Right lobe of liver (tissue), 6 donors: Measurements from ENCODE around the gene OBSCN. TPM values are rescaled to one million over a fixed set of nuclear protein-coding genes. Genes with fewer than 3 reads are reported as not detected.

Source experiments
- ATAC-seq, 4 donors: fragments of 200-7000 bp; cut with Tn5 transposase; one replicate each; pipeline ENCODE4 v1.9.1; 2020; ENCODE audit warnings: mild to moderate bottlenecking in 4 of 4, moderate library complexity in 4 of 4
- DNase-seq, 3 donors: peaks; one replicate each; pipeline ENCODE4 v3.0.0-alpha.2; 2020
- H3K27ac ChIP-seq, 3 donors: fragments of 200-600 bp; one replicate each; pipeline ENCODE4 v1.8.0; 2022
- H3K27me3 ChIP-seq, 2 donors: fragments of 200-600 bp; one replicate each; pipeline ENCODE4 v1.8.0; 2022
- H3K36me3 ChIP-seq, 4 donors: fragments of 200-600 bp; sonication (generic) in 1 of 4; one replicate each; pipeline versions ENCODE4 v1.5.1 to v1.8.0; 2017 to 2022; ENCODE audit warnings: control low read depth in 1 of 4
- H3K4me1 ChIP-seq, 4 donors: fragments of 200-600 bp; sonication (generic) in 1 of 4; one replicate each; pipeline versions ENCODE4 v1.5.1 to v1.8.0; 2017 to 2022; ENCODE audit warnings: control low read depth in 1 of 4
- H3K4me3 ChIP-seq, 3 donors: fragments of 200-600 bp; one replicate each; pipeline ENCODE4 v1.8.0; 2022
- H3K9me3 ChIP-seq, 4 donors: fragments of 200-600 bp; sonication (generic) in 1 of 4; one replicate each; pipeline versions ENCODE4 v1.5.1 to v1.8.0; 2017 to 2022; ENCODE audit warnings: control low read depth in 1 of 4
- CTCF ChIP-seq, 4 donors: fragments of 200-600 bp in 3 of 4; fragments of 450-650 bp in 1 of 4; IDR thresholded peaks; one replicate each; pipeline versions ENCODE4 v1.5.1 to v1.8.0; 2016 to 2022; ENCODE audit warnings: antibody characterized with exemption in 4 of 4, mild to moderate bottlenecking in 2 of 4
- POLR2A ChIP-seq: fragments of 450-650 bp; IDR thresholded peaks from one replicate; pipeline ENCODE4 v1.6.1; 2017; ENCODE audit warnings: antibody characterized with exemption, mild to moderate bottlenecking
- WGBS: methylation state at CpG from one replicate; pipeline ENCODE4 v1.1.6; 2018; ENCODE audit warnings: low coverage, low lambda C conversion rate; ENCODE audit not compliant: insufficient coverage; ENCODE audit errors: missing lambda C conversion rate; 5-methylcytosine and 5-hydroxymethylcytosine counted together
- intact Hi-C, 2 donors: fragments of 100-400 bp; cut with DNase I; formaldehyde crosslinking; loops; one replicate each; pipeline versions ENCODE4 v1.11.2 to v1.14.1; 2022
- total RNA-seq, 6 experiments: library from RNA; depleted of rRNA in 2 of 6; stranded (reverse); fragments of >200 nt in 2 of 6; fragmentation: NEBNext Ultra II Directional in 3 of 6; extraction: Animal tissue kit (Norgen Biotek cat#: 25700) in 3 of 6; gene quantifications; one replicate each; pipeline versions ENCODE4 v1.1.0 to v1.2.4, GENCODE V29; 2016 to 2023
- donor health status: DM: no; HTN: yes; CAD: no.
- donor health status: DM: no; HTN: no; CAD: no.
- donor health status: DM: no; HTN: no; CAD: no.
- donor health status: DM: no; HTN: yes; CAD: no.
- donor health status: DM: no; HTN: yes; CAD: no.

OBSCN gene
- total RNA-seq, 6 experiments from 2014 or later: 0.43 to 3.5 (median 2.0) TPM

- Histone ChIP-seq H3K9me3 (no peaks in the 10 kb centered on the region), H3K27me3 (no peaks in the 10 kb centered on the region), H3K27ac (no peak overlapping the region), H3K36me3 (no peaks in the 10 kb centered on the region), H3K4me1 (no peaks in the 10 kb centered on the region), H3K4me3 (no peak overlapping the region)
- 82% methylated on average over 6 of the region's 24 CpGs for WGBS
- intact Hi-C loops: no loop called here
- no peak for ATAC-seq
- peak in 1 of 3 donors; percentile 45 for DNase-seq
- no peak for TF ChIP-seq CTCF (IDR thresholded peaks at IDR 0.05)
- no peak for TF ChIP-seq POLR2A
Measured at GRCh38 chr1:228366866-228367741, 159.3 kb downstream of the OBSCN start.

- H3K27me3 ChIP-seq: no peaks in the 10 kb centered on the region
- no peaks in the 10 kb centered on the region for H3K9me3 ChIP-seq
- H3K4me1 ChIP-seq: no peaks in the 10 kb centered on the region
- ATAC-seq: peak in 3 of 4 donors; percentile 12 to 29 (median 24)
- peak in 1 of 3 donors; percentile 37 for DNase-seq
- 34% methylated on average over 5 of the region's 25 CpGs for WGBS
- H3K36me3 ChIP-seq: no peaks in the 10 kb centered on the region
- H3K27ac ChIP-seq: no peak overlapping the region
- intact Hi-C loops: no loop called here
- no peak overlapping the region for H3K4me3 ChIP-seq
- TF ChIP-seq CTCF (IDR thresholded peaks at IDR 0.05): no peak
- no peak for TF ChIP-seq POLR2A
Measured at GRCh38 chr1:228367798-228368791, 160.3 kb downstream of the OBSCN start.

GRCh38 chr1:228368801-228369607, 161.2 kb downstream of the OBSCN start:
- H3K4me1 ChIP-seq: no peaks in the 10 kb centered on the region
- no peak overlapping the region for H3K4me3 ChIP-seq
- no peak overlapping the region for H3K27ac ChIP-seq
- ATAC-seq (peak; percentile 23 to 48 (median 28)), DNase-seq (peak in 1 of 3 donors; percentile 53)
- intact Hi-C loops: no loop called here
- H3K27me3 ChIP-seq: no peaks in the 10 kb centered on the region
- no peaks in the 10 kb centered on the region for H3K36me3 ChIP-seq
- WGBS: no CpG with 5 or more reads among the region's 15 CpGs
- H3K9me3 ChIP-seq: no peaks in the 10 kb centered on the region
- no peak for TF ChIP-seq CTCF (IDR thresholded peaks at IDR 0.05)
- no peak for TF ChIP-seq POLR2A
